SK-N-SH (cell line): Measurements from ENCODE around the gene KLHL4. TPM values are rescaled to one million over a fixed set of nuclear protein-coding genes. Genes with fewer than 3 reads are reported as not detected.

Experiments
- CTCF ChIA-PET: fragments of 300-600, 350-600 bp; formaldehyde crosslinking; extraction: SDS; loops from one replicate; lab custom pipeline; 2021; lab: Yijun Ruan, JAX
- POLR2A ChIA-PET: fragments of 350-600 bp; sonication (Branson Sonifier 250); formaldehyde crosslinking; extraction: SDS; loops from one replicate; lab custom pipeline; 2020; ENCODE audit warnings: antibody characterized with exemption, inconsistent platforms; lab: Yijun Ruan, JAX
- DNase-seq: peaks from one replicate; pipeline ENCODE4 v3.0.0; 2012
- H2AFZ ChIP-seq: fragments of 200-600 bp; sonication (generic); 2 replicates; pipeline ENCODE4 v1.8.1; 2016; ENCODE audit warnings: antibody characterized with exemption, mild to moderate bottlenecking, low read depth
- H3F3A ChIP-seq: fragments of 200-600 bp; sonication (generic); replicated peaks from 2 replicates; pipeline ENCODE3; 2016; ENCODE audit warnings: antibody characterized with exemption, mild to moderate bottlenecking; ENCODE audit not compliant: insufficient read depth
- H3K27ac ChIP-seq, 2 experiments: fragments of 200-500 bp in 1 of 2; fragments of 200-600 bp in 1 of 2; sonication (Bioruptor generic) in 1 of 2; sonication (generic), shearing (Covaris generic) in 1 of 2; 2 replicates each; pipeline versions ENCODE4 v1.5.1 to v1.6.1; 2014 to 2016; ENCODE audit warnings: low read depth in 2 of 2, inconsistent platforms in 1 of 2, low read length in 1 of 2, mild to moderate bottlenecking in 1 of 2, mixed read lengths in 1 of 2
- H3K27me3 ChIP-seq: fragments of 200-600 bp; sonication (generic), shearing (Covaris generic); 2 replicates; pipeline ENCODE4 v1.6.1; 2016; ENCODE audit warnings: mixed run types; ENCODE audit not compliant: insufficient read depth
- H3K36me3 ChIP-seq, 2 experiments: fragments of 200-500 bp in 1 of 2; fragments of 200-600 bp in 1 of 2; sonication (Bioruptor generic) in 1 of 2; sonication (generic) in 1 of 2; replicated peaks in 1 of 2; 2 replicates each; pipeline versions ENCODE3 to v1.5.1; 2014 to 2016; ENCODE audit warnings: low read length in 1 of 2, mild to moderate bottlenecking in 1 of 2; ENCODE audit not compliant: insufficient read depth in 2 of 2, control insufficient read depth in 1 of 2
- H3K4me1 ChIP-seq, 2 experiments: fragments of 200-500 bp in 1 of 2; fragments of 200-600 bp in 1 of 2; sonication (Bioruptor generic) in 1 of 2; sonication (generic), shearing (Covaris generic) in 1 of 2; 2 replicates each; pipeline versions ENCODE4 v1.5.1 to v1.6.1; 2014 to 2016; ENCODE audit warnings: low read depth in 1 of 2, low read length in 1 of 2, mixed run types in 1 of 2; ENCODE audit not compliant: insufficient read depth in 2 of 2, control insufficient read depth in 1 of 2
- H3K4me2 ChIP-seq: fragments of 200-600 bp; sonication (generic), shearing (Covaris generic); 2 replicates; pipeline ENCODE4 v1.6.1; 2017; ENCODE audit warnings: mixed run types
- H3K4me3 ChIP-seq, 2 experiments: fragments of 200-500 bp in 1 of 2; fragments of 200-600 bp in 1 of 2; sonication (Bioruptor generic) in 1 of 2; sonication (generic), shearing (Covaris generic) in 1 of 2; 2 replicates each; pipeline versions ENCODE4 v1.5.1 to v1.8.1; 2014 to 2016; ENCODE audit warnings: low read depth in 2 of 2, inconsistent platforms in 1 of 2, low read length in 1 of 2, mild to moderate bottlenecking in 1 of 2, mixed read lengths in 1 of 2, moderate library complexity in 1 of 2
- H3K79me2 ChIP-seq: fragments of 200-600 bp; sonication (generic); 2 replicates; pipeline ENCODE4 v1.8.1; 2017; ENCODE audit warnings: mild to moderate bottlenecking; ENCODE audit not compliant: insufficient read depth
- H3K9ac ChIP-seq: fragments of 200-600 bp; sonication (generic); 2 replicates; pipeline ENCODE4 v1.6.1; 2017; ENCODE audit warnings: mixed run types
- H3K9me2 ChIP-seq: fragments of 200-600 bp; sonication (generic); 2 replicates; pipeline ENCODE4 v1.6.1; 2017; ENCODE audit warnings: mixed run types
- H3K9me3 ChIP-seq: fragments of 200-600 bp; sonication (generic); 2 replicates; pipeline ENCODE4 v1.6.1; 2017; ENCODE audit warnings: mixed run types, mild to moderate bottlenecking, moderate library complexity
- H4K20me1 ChIP-seq: fragments of 200-600 bp; sonication (generic); 2 replicates; pipeline ENCODE4 v1.6.1; 2017; ENCODE audit warnings: mild to moderate bottlenecking, mixed run types; ENCODE audit not compliant: insufficient read depth
- CHD2 ChIP-seq: fragments of 150-350 bp; IDR thresholded peaks from 2 replicates; pipeline ENCODE4 v1.6.1; 2018; ENCODE audit warnings: low read length; ENCODE audit not compliant: partially characterized antibody
- EP300 ChIP-seq, 2 experiments: IDR thresholded peaks; 2 replicates each; pipeline versions ENCODE4 v1.4.0 to v1.6.1; 2012; ENCODE audit warnings: borderline replicate concordance in 1 of 2, low read depth in 1 of 2, low read length in 1 of 2
- EZH2phosphoT487 ChIP-seq: fragments of 200-600 bp; sonication (generic); IDR thresholded peaks from 2 replicates; pipeline ENCODE4 v1.6.1; 2017; ENCODE audit warnings: low read depth, mixed run types, mild to moderate bottlenecking, antibody characterized with exemption, moderate library complexity, borderline replicate concordance
- FOSL2 ChIP-seq: IDR thresholded peaks from 2 replicates; pipeline ENCODE4 v1.4.0; 2012; ENCODE audit warnings: low read depth, mild to moderate bottlenecking, moderate library complexity, borderline replicate concordance
- FOXJ3 ChIP-seq: sonication (generic); formaldehyde crosslinking; IDR thresholded peaks from 2 replicates; pipeline ENCODE4 v1.5.1; 2020; ENCODE audit warnings: mild to moderate bottlenecking, missing genetic modification reagents
- FOXM1 ChIP-seq: IDR thresholded peaks from 2 replicates; pipeline ENCODE4 v1.4.0; 2012; ENCODE audit warnings: low read depth, mild to moderate bottlenecking
- IRF3 ChIP-seq: fragments of 150-350 bp; IDR thresholded peaks from 2 replicates; pipeline ENCODE4 v1.6.1; 2016; ENCODE audit warnings: mild to moderate bottlenecking, low read depth, low read length
- JUND ChIP-seq: IDR thresholded peaks from 2 replicates; pipeline ENCODE4 v1.4.0; 2012
- PBX3 ChIP-seq: IDR thresholded peaks from 2 replicates; pipeline ENCODE4; 2012
- RXRA ChIP-seq: IDR thresholded peaks from 2 replicates; pipeline ENCODE4 v1.4.0; 2012; ENCODE audit warnings: low read depth, mild to moderate bottlenecking, borderline replicate concordance
- SMC3 ChIP-seq: IDR thresholded peaks from 2 replicates; pipeline ENCODE4 v1.6.1; 2012; ENCODE audit warnings: low read depth, low read length, improper control_type of control experiment
- TAF1 ChIP-seq: IDR thresholded peaks from 2 replicates; pipeline ENCODE4 v1.6.1; 2012; ENCODE audit warnings: low read depth, mild to moderate bottlenecking, low read length, moderate library complexity, borderline replicate concordance
- TCF12 ChIP-seq: IDR thresholded peaks from 2 replicates; pipeline ENCODE4 v1.4.0; 2012
- TEAD4 ChIP-seq: IDR thresholded peaks from 2 replicates; pipeline ENCODE4 v1.4.0; 2012; ENCODE audit warnings: mild to moderate bottlenecking, borderline replicate concordance; ENCODE audit not compliant: insufficient read depth
- USF1 ChIP-seq: IDR thresholded peaks from 2 replicates; pipeline ENCODE4 v1.4.0; 2012; ENCODE audit warnings: low read depth, borderline replicate concordance
- WGBS: methylation state at CpG from one replicate; pipeline ENCODE4 v1.1.6; 2017; ENCODE audit warnings: low lambda C conversion rate; 5-methylcytosine and 5-hydroxymethylcytosine counted together
- polyA plus RNA-seq, 3 experiments: library from polyadenylated mRNA; depleted of rRNA; stranded (reverse); fragments of >200 nt; gene quantifications; 2 replicates each; pipeline ENCODE4 v1.2.3, GENCODE V29; 2012

KLHL4 gene
- polyA plus RNA-seq, 1 of the 3 experiments (the other 2 are of a cell fraction): 0.18 TPM

DNA sequence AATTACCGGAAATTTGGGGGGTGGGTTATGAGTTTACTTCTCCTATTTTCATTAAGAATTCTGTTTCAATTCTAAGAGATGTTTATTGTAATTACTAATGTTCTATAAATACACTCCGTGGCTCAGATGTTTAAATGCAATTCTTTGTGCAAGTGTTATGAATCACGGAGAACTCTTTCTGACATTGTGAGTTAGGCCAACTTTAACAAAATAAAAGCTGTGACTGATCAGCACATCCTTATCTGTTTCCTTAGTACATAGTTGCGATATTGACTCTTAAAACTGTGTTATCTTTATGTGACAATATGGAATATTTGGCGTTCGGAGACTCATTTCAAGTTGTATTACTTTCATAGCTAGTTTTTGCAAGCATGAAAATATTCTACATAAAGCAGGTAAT lies 902 bp downstream of the KLHL4 start:
- no peaks in the 10 kb centered on the region for H3K27me3 ChIP-seq
- H3K36me3 ChIP-seq: no peaks in the 10 kb centered on the region
- H3K4me1 ChIP-seq: no peaks in the 10 kb centered on the region
- peak overlapping the region; percentile 58 for H3K4me2 ChIP-seq
- no peaks in the 10 kb centered on the region for H3F3A ChIP-seq
- H3K79me2 ChIP-seq: no peaks in the 10 kb centered on the region
- ChIA-PET POLR2A (no interaction called here), CTCF (no interaction called here)
- H3K9me3 ChIP-seq: no peaks in the 10 kb centered on the region
- DNase-seq: no peak
- no peak overlapping the region for H3K27ac ChIP-seq
- H3K4me3 ChIP-seq: peak overlapping the region in 1 of 2 experiments; percentile 34; a peak in 2 of 4 replicates
- H3K9me2 ChIP-seq: peaks cover 2% of the 10 kb centered on the region; the same call in 1 of the 2 replicates
- WGBS: under 1% methylated on average over 6 of the region's 6 CpGs
- TF ChIP-seq EP300 (IDR thresholded peaks at IDR 0.05; ENCODE audit: borderline replicate concordance in 1 of 2, low read depth in 1 of 2, low read length in 1 of 2) (no peak), TCF12 (no peak), JUND (no peak), FOSL2 (no peak), RXRA (no peak), TEAD4 (no peak), CHD2 (no peak), FOXM1 (no peak), IRF3 (no peak), FOXJ3 (CRISPR knock-in tag) (no peak), EZH2phosphoT487 (no peak), USF1 (no peak), PBX3 (no peak)
- H3K9ac ChIP-seq: no peak overlapping the region
- H2AFZ ChIP-seq: no peak overlapping the region; the same call in 1 of the 2 replicates
- H4K20me1 ChIP-seq: no peaks in the 10 kb centered on the region

DNA sequence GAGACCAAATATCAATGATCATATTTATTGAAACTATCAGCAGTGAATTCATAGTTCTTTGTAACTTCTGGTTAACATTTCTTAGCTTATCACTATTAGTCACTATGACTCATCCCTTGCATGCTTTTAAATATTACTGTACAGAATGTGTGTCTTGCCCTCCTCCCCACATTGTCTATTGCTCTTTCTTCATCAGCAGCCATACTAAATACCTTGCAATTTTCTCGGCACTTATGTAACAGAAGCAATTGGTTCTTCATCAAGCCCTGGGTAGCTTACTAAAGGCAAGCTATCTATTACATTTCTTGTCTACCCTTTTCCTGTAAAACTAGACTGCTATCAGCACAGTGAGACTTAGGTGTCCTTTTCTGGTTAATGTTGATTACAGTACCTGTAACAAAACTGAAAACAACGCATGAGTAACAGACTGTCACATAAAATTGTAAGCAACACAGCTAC lies 8.2 kb downstream of the KLHL4 start:
- Histone ChIP-seq H3K9me2 (no peaks in the 10 kb centered on the region), H3K4me2 (peak overlapping the region; percentile 24; the same call in 1 of the 2 replicates), H4K20me1 (no peaks in the 10 kb centered on the region), H3K79me2 (no peaks in the 10 kb centered on the region), H2AFZ (no peak overlapping the region), H3K36me3 (no peaks in the 10 kb centered on the region), H3K4me1 (no peaks in the 10 kb centered on the region), H3K4me3 (no peak overlapping the region), H3F3A (no peaks in the 10 kb centered on the region), H3K27ac (no peak overlapping the region), H3K9me3 (no peaks in the 10 kb centered on the region), H3K27me3 (no peaks in the 10 kb centered on the region), H3K9ac (no peak overlapping the region)
- TF ChIP-seq FOSL2 (peak; percentile 81; the same call in 1 of the 2 replicates), SMC3 (no peak), TAF1 (no peak)
- ChIA-PET POLR2A (no interaction called here), CTCF (interaction anchor here (0.7 to 1.2 kb wide), 3 partner anchors 10 to 194 kb away, joined by 3 read pairs; no protein-coding TSS in a partner anchor)
- no peak for DNase-seq
- 0% methylated on average over 2 of the region's 2 CpGs for WGBS
